Amygdala (tissue), 56 donors: Measurements from ENCODE around the gene TBC1D22A.

ENCODE experiments used
- DNase-seq, 56 donors: peaks; one replicate each; lab custom pipeline; 2025; lab: John Stamatoyannopoulos, UW

Gene TBC1D22A

GRCh38 chr22:46941968-46942798, 179.7 kb downstream of the TBC1D22A start:
- DNase-seq = no peak

- no peak for DNase-seq
These were observed 180.6 kb downstream of the TBC1D22A start for GRCh38 chr22:46942799-46943785.

- no peak for DNase-seq
These were observed 183.0 kb downstream of the TBC1D22A start for GRCh38 chr22:46945481-46945880.

GRCh38 chr22:46946383-46946962, 184.0 kb downstream of the TBC1D22A start:
- DNase-seq = no peak

GRCh38 chr22:46947516-46948257, 185.2 kb downstream of the TBC1D22A start:
- DNase-seq = no peak

GRCh38 chr22:46948411-46949144, 186.1 kb downstream of the TBC1D22A start:
- DNase-seq = no peak

GRCh38 chr22:46951350-46951749, 188.9 kb downstream of the TBC1D22A start:
- DNase-seq = no peak

GRCh38 chr22:46951973-46952372, 189.5 kb downstream of the TBC1D22A start:
- DNase-seq = no peak

GRCh38 chr22:46953968-46954765, 191.7 kb downstream of the TBC1D22A start:
- no peak for DNase-seq

GRCh38 chr22:46954781-46955180, 192.3 kb downstream of the TBC1D22A start:
- DNase-seq = no peak

GRCh38 chr22:46956498-46957215, 194.2 kb downstream of the TBC1D22A start:
- no peak for DNase-seq

GRCh38 chr22:46957521-46957920, 195.1 kb downstream of the TBC1D22A start:
- no peak for DNase-seq

- DNase-seq = no peak
These were observed 195.7 kb downstream of the TBC1D22A start for GRCh38 chr22:46958191-46958590.

GRCh38 chr22:46958658-46959057, 196.2 kb downstream of the TBC1D22A start:
- no peak for DNase-seq

- peak in 1 of 56 donors; percentile 16 for DNase-seq
These were observed 196.9 kb downstream of the TBC1D22A start for GRCh38 chr22:46959369-46959768.

GRCh38 chr22:46961591-46962295, 199.3 kb downstream of the TBC1D22A start:
- no peak for DNase-seq

- no peak for DNase-seq
These were observed 200.0 kb downstream of the TBC1D22A start for GRCh38 chr22:46962406-46962805.
